Measurements from ENCODE around the gene ERVFRD-1. TPM values are rescaled to one million over a fixed set of nuclear protein-coding genes. Genes with fewer than 3 reads are reported as not detected.
A peak's percentile ranks its signal among the peaks of the same experiment; 100 is the strongest.
"Not testable (repeated sequence)": the region's sequence is repeated elsewhere in the genome, so short reads cannot be mapped to it uniquely, and the experiment has no call there.

Gene ERVFRD-1
- total RNA-seq, 4 donors from 2014 or later = 0.12 to 0.27 TPM; not detected in 2

GRCh38 chr6:11094411-11094851 lies 17.1 kb downstream of the ERVFRD-1 start:
- TF ChIP-seq POLR2A (IDR thresholded peaks at IDR 0.05) = no peak
- TF ChIP-seq EP300 (IDR thresholded peaks at IDR 0.05) = no peak
- no peak for TF ChIP-seq CTCF (IDR thresholded peaks at IDR 0.05)
- no peak for TF ChIP-seq POLR2AphosphoS5 (IDR thresholded peaks at IDR 0.05)
- Histone ChIP-seq H3K9me3 (no peaks in the 10 kb centered on the region), H3K4me3 (peak overlapping the region; percentile 90 to 99), H3K36me3 (no peaks in the 10 kb centered on the region), H3K27me3 (no peaks in the 10 kb centered on the region), H3K27ac (peak overlapping the region; percentile 94 to 100 (median 98)), H3K4me1 (peaks cover 0 to 28% (median 9%) of the 10 kb centered on the region in 3 donors)
- ATAC-seq = no peak
- 0% methylated on average over 12 of the region's 15 CpGs; no CpG with 5 or more reads in 1 of the 2 donors for WGBS, 2 donors (ENCODE audit: low coverage in 1 of 2)

DNA sequence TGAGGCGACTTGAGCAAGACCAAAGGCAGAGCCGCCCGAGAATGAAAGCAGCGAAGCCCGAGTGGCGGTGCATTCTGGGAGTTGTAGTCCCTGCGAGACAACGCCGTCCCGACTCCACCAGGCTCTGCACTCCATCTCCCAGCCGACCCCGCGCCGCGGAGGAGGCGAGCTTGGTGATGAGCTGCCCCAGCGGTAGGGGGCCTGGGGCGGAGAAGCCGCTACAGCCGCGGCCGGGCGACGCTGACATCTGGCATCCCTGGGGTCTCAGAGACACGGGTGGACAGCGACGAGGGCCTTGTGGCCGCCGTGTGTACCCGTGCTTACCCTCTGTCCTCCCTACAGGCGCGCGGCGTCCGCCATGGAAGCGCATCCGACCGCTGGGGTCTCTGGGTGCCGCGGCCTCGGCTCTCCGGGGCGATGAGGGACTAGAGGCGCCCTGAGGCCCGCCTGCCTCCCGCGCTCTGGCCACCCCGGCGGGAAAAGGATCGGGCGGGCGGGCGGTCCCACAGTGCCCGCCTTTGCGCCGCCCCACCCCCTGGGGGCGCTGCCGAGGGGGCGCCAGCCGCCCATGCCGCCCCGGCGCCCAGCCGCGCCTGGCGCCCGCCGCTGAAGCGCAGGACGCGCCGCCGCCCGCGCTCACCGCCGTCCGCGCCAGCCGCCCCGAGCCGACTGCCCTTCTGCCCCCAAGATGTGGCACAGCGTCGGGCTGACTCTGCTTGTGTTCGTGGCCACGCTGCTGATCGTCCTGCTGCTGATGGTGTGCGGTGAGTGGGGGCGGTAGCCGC lies 17.7 kb downstream of the ERVFRD-1 start, which contains the start of gene SMIM13:
TSS of gene SMIM13 (plus strand) at position 209 of the 785 bp plus-strand sequence. CDS start at position 689, 480 bp downstream.
- peaks cover 0 to 28% (median 9%) of the 10 kb centered on the region in 3 donors for H3K4me1 ChIP-seq
- peak; percentile 99 for ATAC-seq
- H3K9me3 ChIP-seq = no peaks in the 10 kb centered on the region
- peak within 1 kb of the TSS; percentile 90 to 99 for H3K4me3 ChIP-seq
- TF ChIP-seq POLR2A (IDR thresholded peaks at IDR 0.05) = peak; percentile 74 to 79
- no peak for TF ChIP-seq EP300 (IDR thresholded peaks at IDR 0.05)
- peak; percentile 77 for TF ChIP-seq POLR2AphosphoS5 (IDR thresholded peaks at IDR 0.05)
- peak; percentile 43 to 67 (median 54) for TF ChIP-seq CTCF (IDR thresholded peaks at IDR 0.05)
- H3K36me3 ChIP-seq = no peaks in the 10 kb centered on the region
- peak within 1 kb of the TSS; percentile 94 to 100 (median 98) for H3K27ac ChIP-seq
- WGBS, 2 donors (ENCODE audit: low coverage in 1 of 2) = no CpG with 5 or more reads among the region's 90 CpGs
- H3K27me3 ChIP-seq = no peaks in the 10 kb centered on the region

GRCh38 chr6:11093376-11093625 lies 18.2 kb downstream of the ERVFRD-1 start:
- TF ChIP-seq POLR2A (IDR thresholded peaks at IDR 0.05) = no peak
- TF ChIP-seq EP300 (IDR thresholded peaks at IDR 0.05) = no peak
- TF ChIP-seq CTCF (IDR thresholded peaks at IDR 0.05) = no peak
- no peak for TF ChIP-seq POLR2AphosphoS5 (IDR thresholded peaks at IDR 0.05)
- ATAC-seq = peak; percentile 18
- Histone ChIP-seq H3K9me3 (no peaks in the 10 kb centered on the region), H3K36me3 (no peaks in the 10 kb centered on the region), H3K27me3 (no peaks in the 10 kb centered on the region), H3K4me3 (peak overlapping the region; percentile 90 to 99), H3K27ac (peak overlapping the region; percentile 94 to 100 (median 98)), H3K4me1 (peaks cover 0 to 28% (median 9%) of the 10 kb centered on the region in 3 donors)
- 0% methylated on average over 5 of the region's 17 CpGs; no CpG with 5 or more reads in 1 of the 2 donors for WGBS, 2 donors (ENCODE audit: low coverage in 1 of 2)

DNA sequence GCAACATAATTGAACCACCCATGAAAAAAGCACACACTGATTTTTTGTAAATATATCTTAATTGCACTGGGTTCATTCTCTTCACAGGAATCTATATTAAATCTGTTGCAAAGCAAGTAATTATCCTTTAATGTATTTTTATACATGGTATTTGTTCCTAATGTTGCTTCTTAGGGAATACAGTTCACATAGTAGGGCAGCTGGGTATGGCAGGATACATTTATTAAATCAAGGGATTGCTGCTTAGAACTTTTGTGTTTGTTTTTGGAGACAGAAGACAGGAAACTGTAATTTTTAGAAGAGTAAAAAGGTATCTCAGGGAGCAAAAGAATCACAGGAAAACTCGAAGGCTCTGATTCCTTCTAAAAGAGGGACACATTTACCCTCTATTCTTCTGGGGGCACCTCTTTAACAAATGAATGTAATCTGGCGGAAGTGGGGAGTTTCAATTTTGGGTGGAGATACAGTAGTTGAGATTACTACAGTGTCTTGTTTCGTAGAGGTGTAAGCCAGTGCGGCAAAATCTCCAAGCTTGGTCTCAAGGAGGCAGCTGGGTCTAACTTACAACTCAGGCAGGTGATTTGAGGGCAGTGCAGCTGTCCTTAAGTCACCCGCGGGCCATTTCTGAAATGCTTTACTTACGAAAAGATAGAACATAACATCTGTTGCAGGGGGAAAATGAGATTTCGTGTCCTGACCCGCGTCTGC lies 18.7 kb downstream of the ERVFRD-1 start:
- TF ChIP-seq POLR2A (IDR thresholded peaks at IDR 0.05) = no peak
- no peak for TF ChIP-seq EP300 (IDR thresholded peaks at IDR 0.05)
- TF ChIP-seq CTCF (IDR thresholded peaks at IDR 0.05) = no peak
- TF ChIP-seq POLR2AphosphoS5 (IDR thresholded peaks at IDR 0.05) = no peak
- WGBS, 2 donors (ENCODE audit: low coverage in 1 of 2) = 1 to 2% methylated on average over 7 to 10 of the region's 10 CpGs
- Histone ChIP-seq H3K36me3 (no peaks in the 10 kb centered on the region), H3K27me3 (no peaks in the 10 kb centered on the region), H3K27ac (peak overlapping the region; percentile 94 to 100 (median 98)), H3K4me1 (peaks cover 0 to 28% (median 9%) of the 10 kb centered on the region in 3 donors), H3K9me3 (no peaks in the 10 kb centered on the region), H3K4me3 (peak overlapping the region; percentile 90 to 99)
- ATAC-seq = peak; percentile 15

DNA sequence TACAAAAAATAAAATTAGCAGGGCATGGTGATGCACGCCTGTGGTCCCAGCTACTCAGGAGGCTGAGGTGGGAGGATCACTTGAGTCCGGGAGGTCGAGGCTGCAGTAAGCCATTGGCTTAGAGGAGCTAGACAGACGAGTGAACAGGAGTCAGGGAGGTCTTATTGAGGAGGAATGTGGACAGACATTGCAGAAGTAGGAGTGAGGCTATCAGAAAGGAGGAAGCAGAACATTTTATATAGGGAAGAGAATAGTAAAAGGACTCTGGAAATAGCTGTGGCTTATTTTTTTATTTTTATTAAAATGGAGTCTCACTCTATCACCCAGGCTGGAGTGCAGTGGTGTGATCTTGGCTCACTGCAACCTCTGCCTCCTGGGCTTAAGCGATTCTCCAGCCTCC lies 20.4 kb downstream of the ERVFRD-1 start:
- not testable (repeated sequence) for H3K27me3 ChIP-seq, H3K36me3 ChIP-seq, H3K9me3 ChIP-seq, H3K27ac ChIP-seq, ATAC-seq, H3K4me3 ChIP-seq
- H3K4me1 ChIP-seq = peaks cover 0 to 26% (median 9%) of the 10 kb centered on the region in 3 donors
- 89 to 92% methylated on average over 5 of the region's 5 CpGs for WGBS, 2 donors (ENCODE audit: low coverage in 1 of 2)
